ENCODE measurements around the gene HAL.

Gene HAL

DNA sequence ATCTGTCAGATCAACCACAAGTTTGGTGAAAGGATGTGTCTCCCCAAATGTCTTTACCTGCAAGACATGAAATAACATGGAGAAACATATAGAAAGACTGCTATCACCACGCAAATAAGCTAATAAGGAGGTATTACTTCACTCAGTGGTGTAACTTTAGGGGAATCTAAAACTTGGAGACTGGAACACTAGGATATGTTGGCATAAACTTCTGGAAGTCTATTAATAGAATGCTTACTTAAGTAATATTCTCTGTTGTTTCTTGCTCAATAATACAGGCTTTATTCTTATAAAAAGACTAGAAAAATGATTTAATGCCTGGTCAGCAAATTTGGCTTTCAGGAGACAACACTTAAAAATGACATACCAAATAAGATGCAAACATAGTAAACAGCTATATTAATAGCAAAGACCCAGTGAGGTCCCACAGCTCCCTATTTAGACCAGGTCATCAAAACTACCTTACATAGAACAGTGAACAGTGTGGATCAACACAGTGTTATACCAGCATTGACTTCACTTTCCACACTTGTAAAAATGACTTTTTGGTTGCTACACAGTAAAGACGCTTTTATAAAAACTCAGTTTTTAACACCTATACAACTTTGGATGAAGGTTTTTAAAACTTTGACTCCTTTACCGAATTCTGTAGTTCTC lies 18.9 kb upstream of the HAL start:
- H3K79me2 ChIP-seq (ENCODE audit: control insufficient read depth, insufficient read depth, low read length, unreplicated experiment) = no peaks in the 10 kb centered on the region
- no peaks in the 10 kb centered on the region for H3K27me3 ChIP-seq (ENCODE audit: insufficient read depth, low read length)
- H3K36me3 ChIP-seq (ENCODE audit: insufficient read depth, low read length) = peaks cover 20% of the 10 kb centered on the region
- H2AFZ ChIP-seq (ENCODE audit: low read length, unreplicated experiment) = no peak overlapping the region
- H3K27ac ChIP-seq (ENCODE audit: low read depth, low read length) = no peak overlapping the region
- H3K4me1 ChIP-seq (ENCODE audit: control insufficient read depth, insufficient read depth, low read length, unreplicated experiment) = no peaks in the 10 kb centered on the region
- H3K4me3 ChIP-seq (ENCODE audit: low read depth, low read length) = no peak overlapping the region

DNA sequence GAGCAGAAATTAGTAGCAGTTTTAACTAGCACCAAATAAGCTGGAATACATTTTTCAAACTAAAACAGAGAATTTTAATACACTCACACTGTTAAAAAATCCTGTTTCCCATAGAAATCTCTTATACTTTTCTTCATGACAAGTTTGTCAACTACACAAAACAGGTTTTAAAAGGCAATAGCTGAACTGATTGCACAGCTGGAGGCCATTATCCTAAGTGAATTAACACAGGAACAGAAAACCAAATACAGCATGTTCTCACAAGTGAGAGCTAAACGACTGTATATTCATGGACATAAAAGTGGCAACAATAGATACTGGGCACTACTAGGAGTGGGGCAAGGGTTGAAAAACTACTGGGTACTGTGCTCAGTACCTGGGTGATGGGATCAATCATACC lies 11.6 kb upstream of the HAL start:
- Histone ChIP-seq H3K4me1 (ENCODE audit: control insufficient read depth, insufficient read depth, low read length, unreplicated experiment) (no peaks in the 10 kb centered on the region), H3K27me3 (ENCODE audit: insufficient read depth, low read length) (no peaks in the 10 kb centered on the region), H3K79me2 (ENCODE audit: control insufficient read depth, insufficient read depth, low read length, unreplicated experiment) (no peaks in the 10 kb centered on the region), H3K4me3 (ENCODE audit: low read depth, low read length) (no peak overlapping the region), H3K27ac (ENCODE audit: low read depth, low read length) (no peak overlapping the region), H3K36me3 (ENCODE audit: insufficient read depth, low read length) (peaks cover 15% of the 10 kb centered on the region), H2AFZ (ENCODE audit: low read length, unreplicated experiment) (no peak overlapping the region)

DNA sequence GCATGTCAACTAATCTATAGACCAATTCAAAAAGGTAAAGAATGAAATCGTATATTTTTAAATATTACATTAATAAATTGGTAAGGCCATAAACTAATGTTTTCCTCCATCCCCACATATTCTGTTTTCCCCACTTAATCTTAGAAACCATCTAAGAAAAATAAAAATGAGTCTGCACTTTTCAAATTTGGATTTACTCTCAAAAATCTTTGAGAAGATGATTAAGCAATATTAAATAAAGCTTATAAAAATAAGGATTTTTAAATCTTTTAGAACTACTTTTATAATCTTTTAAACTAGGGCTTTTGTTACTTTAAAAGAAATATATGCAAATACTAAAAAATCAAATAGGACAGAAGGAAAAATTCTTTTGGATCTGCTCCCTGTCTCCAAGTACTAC lies 10.6 kb upstream of the HAL start:
- Histone ChIP-seq H2AFZ (ENCODE audit: low read length, unreplicated experiment) (no peak overlapping the region), H3K27me3 (ENCODE audit: insufficient read depth, low read length) (no peaks in the 10 kb centered on the region), H3K4me3 (ENCODE audit: low read depth, low read length) (no peak overlapping the region), H3K36me3 (ENCODE audit: insufficient read depth, low read length) (peaks cover 14% of the 10 kb centered on the region; the same call in 1 of the 2 replicates), H3K79me2 (ENCODE audit: control insufficient read depth, insufficient read depth, low read length, unreplicated experiment) (no peaks in the 10 kb centered on the region), H3K27ac (ENCODE audit: low read depth, low read length) (no peak overlapping the region), H3K4me1 (ENCODE audit: control insufficient read depth, insufficient read depth, low read length, unreplicated experiment) (no peaks in the 10 kb centered on the region)

DNA sequence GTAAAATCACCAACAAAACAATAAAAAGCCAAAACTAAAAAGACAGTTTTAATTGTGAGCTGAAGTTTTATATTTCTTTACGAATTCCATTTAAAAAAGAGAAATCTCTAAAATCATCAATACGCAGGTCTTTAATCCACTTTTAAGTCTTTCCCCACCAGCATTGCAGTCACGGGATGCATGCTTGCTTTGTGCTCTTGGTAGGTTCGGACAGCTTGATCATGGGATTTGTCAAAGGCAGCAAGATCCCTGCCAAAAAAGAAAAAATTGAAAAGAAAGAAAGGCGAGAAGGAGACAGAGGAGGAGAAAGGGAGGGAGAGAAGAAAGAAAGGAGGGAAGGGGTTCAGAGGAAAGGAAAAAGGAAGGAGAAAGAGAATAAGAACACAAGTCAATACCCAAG lies 4.7 kb upstream of the HAL start:
- H3K27me3 ChIP-seq (ENCODE audit: insufficient read depth, low read length) = no peaks in the 10 kb centered on the region
- H3K4me3 ChIP-seq (ENCODE audit: low read depth, low read length) = no peak overlapping the region
- H3K4me1 ChIP-seq (ENCODE audit: control insufficient read depth, insufficient read depth, low read length, unreplicated experiment) = peaks cover 4% of the 10 kb centered on the region
- no peak overlapping the region for H3K27ac ChIP-seq (ENCODE audit: low read depth, low read length)
- no peaks in the 10 kb centered on the region for H3K79me2 ChIP-seq (ENCODE audit: control insufficient read depth, insufficient read depth, low read length, unreplicated experiment)
- H2AFZ ChIP-seq (ENCODE audit: low read length, unreplicated experiment) = no peak overlapping the region
- H3K36me3 ChIP-seq (ENCODE audit: insufficient read depth, low read length) = peaks cover 4% of the 10 kb centered on the region; the same call in 1 of the 2 replicates

DNA sequence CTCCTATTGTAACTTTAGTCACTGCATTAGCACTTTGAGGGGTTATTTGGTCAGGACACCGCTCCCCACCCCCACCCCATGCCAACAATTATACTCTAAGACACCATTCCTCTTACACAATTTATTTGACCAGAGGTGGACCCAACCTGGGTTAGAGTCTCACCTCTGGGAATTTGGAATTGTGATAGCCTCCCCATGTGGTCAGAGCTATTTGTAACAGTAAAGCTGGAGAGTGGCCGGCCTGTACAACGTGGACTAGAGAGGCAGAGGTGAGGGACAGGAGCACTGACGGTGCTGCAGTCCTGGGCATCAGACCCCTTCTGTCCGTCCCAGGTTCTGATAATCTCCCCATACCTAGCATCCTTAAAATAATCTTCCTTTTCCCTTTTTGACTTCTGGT lies 3.3 kb upstream of the HAL start:
- H3K4me3 ChIP-seq (ENCODE audit: low read depth, low read length) = no peak overlapping the region
- no peak overlapping the region for H3K27ac ChIP-seq (ENCODE audit: low read depth, low read length)
- H2AFZ ChIP-seq (ENCODE audit: low read length, unreplicated experiment) = no peak overlapping the region
- peaks cover 4% of the 10 kb centered on the region; the same call in 1 of the 2 replicates for H3K36me3 ChIP-seq (ENCODE audit: insufficient read depth, low read length)
- peaks cover 9% of the 10 kb centered on the region for H3K4me1 ChIP-seq (ENCODE audit: control insufficient read depth, insufficient read depth, low read length, unreplicated experiment)
- H3K27me3 ChIP-seq (ENCODE audit: insufficient read depth, low read length) = no peaks in the 10 kb centered on the region
- no peaks in the 10 kb centered on the region for H3K79me2 ChIP-seq (ENCODE audit: control insufficient read depth, insufficient read depth, low read length, unreplicated experiment)

DNA sequence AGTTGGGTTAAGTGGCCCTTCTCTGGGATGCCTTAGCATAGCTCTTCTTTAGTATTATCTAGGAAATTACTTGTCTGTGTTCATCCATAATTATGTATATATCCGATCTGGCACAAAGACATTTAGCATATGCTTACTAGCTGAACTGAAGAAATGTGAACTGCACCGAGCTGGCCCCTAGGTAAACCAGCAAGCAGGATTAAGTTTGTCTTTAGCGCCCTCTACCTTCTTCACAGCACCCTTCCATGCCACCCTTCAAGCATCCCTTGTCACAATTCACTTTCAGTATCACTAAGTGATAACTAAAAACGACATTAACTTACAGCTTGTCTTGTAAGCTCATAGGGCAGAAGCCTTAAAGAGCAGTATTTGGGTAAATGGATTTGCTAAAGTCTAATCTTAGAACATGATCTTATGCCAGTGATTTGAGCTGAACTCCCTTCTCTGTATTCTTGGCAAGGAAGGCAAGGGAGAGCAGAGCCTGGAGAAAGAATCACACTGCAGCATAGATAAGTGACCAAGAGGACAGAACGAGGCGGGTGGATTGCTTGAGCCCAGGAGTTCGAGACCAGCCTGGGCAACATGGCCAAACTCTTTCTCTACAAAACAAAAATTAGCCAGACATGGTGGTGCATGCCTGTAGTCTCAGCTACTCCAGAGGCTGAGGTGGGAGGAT lies 2.6 kb upstream of the HAL start:
- Histone ChIP-seq H3K27me3 (ENCODE audit: insufficient read depth, low read length) (no peaks in the 10 kb centered on the region), H3K4me1 (ENCODE audit: control insufficient read depth, insufficient read depth, low read length, unreplicated experiment) (peaks cover 13% of the 10 kb centered on the region), H3K27ac (ENCODE audit: low read depth, low read length) (no peak overlapping the region), H3K4me3 (ENCODE audit: low read depth, low read length) (no peak overlapping the region), H3K79me2 (ENCODE audit: control insufficient read depth, insufficient read depth, low read length, unreplicated experiment) (no peaks in the 10 kb centered on the region), H3K36me3 (ENCODE audit: insufficient read depth, low read length) (peaks cover 4% of the 10 kb centered on the region; the same call in 1 of the 2 replicates), H2AFZ (ENCODE audit: low read length, unreplicated experiment) (no peak overlapping the region)

DNA sequence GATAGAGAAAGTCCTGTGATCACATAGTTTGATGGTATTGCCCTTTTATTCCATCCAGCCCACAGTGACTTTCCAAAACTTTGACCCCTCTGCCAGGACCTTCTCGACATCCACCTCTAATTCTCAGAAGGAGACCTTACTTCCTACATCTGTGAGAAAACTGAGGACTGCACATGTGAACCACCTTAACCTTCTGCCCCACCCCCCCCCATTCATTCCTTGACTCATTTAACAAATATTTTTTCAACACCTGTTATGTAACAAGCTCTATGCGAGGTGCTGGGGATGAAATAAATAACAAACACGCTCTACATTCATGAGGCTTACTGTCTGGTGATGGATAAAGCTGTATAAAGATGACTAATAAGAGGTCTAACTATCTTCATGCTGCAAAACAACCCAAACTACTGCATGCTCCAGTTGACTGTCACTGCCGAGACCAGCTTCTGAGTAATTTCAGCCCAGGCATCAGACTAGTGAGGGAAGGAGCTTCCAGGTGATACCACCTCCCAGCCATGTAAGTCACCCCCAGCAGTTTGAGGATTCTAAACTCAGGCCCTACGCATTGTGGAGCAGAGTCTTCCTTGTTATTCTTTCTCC lies 1.9 kb upstream of the HAL start:
- no peaks in the 10 kb centered on the region for H3K79me2 ChIP-seq (ENCODE audit: control insufficient read depth, insufficient read depth, low read length, unreplicated experiment)
- H2AFZ ChIP-seq (ENCODE audit: low read length, unreplicated experiment) = no peak overlapping the region
- no peak overlapping the region for H3K4me3 ChIP-seq (ENCODE audit: low read depth, low read length)
- H3K4me1 ChIP-seq (ENCODE audit: control insufficient read depth, insufficient read depth, low read length, unreplicated experiment) = peaks cover 13% of the 10 kb centered on the region
- H3K27me3 ChIP-seq (ENCODE audit: insufficient read depth, low read length) = no peaks in the 10 kb centered on the region
- no peak overlapping the region for H3K27ac ChIP-seq (ENCODE audit: low read depth, low read length)
- H3K36me3 ChIP-seq (ENCODE audit: insufficient read depth, low read length) = peaks cover 4% of the 10 kb centered on the region; the same call in 1 of the 2 replicates

DNA sequence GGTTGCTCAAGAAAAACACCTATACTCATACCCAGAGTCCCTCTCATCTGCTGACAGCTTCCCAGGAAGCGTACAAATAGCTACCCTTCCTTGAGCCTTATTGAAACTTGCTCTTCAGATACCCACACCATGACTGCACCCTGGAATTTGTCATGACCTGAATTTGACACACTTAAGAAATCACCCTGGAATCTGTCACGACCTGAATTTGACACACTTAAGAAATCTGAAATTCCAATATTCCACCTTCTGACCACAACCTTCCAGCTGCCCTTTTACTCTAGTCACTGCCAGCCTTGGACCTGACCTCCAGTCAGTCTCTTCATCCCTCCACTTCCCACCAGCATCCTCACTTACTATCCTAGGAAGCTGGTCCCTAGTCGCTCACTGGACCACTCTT lies 1.1 kb upstream of the HAL start:
- Histone ChIP-seq H3K4me1 (ENCODE audit: control insufficient read depth, insufficient read depth, low read length, unreplicated experiment) (peaks cover 13% of the 10 kb centered on the region), H3K36me3 (ENCODE audit: insufficient read depth, low read length) (no peaks in the 10 kb centered on the region), H3K79me2 (ENCODE audit: control insufficient read depth, insufficient read depth, low read length, unreplicated experiment) (no peaks in the 10 kb centered on the region), H2AFZ (ENCODE audit: low read length, unreplicated experiment) (no peak overlapping the region), H3K4me3 (ENCODE audit: low read depth, low read length) (no peak overlapping the region), H3K27me3 (ENCODE audit: insufficient read depth, low read length) (no peaks in the 10 kb centered on the region), H3K27ac (ENCODE audit: low read depth, low read length) (no peak overlapping the region)

DNA sequence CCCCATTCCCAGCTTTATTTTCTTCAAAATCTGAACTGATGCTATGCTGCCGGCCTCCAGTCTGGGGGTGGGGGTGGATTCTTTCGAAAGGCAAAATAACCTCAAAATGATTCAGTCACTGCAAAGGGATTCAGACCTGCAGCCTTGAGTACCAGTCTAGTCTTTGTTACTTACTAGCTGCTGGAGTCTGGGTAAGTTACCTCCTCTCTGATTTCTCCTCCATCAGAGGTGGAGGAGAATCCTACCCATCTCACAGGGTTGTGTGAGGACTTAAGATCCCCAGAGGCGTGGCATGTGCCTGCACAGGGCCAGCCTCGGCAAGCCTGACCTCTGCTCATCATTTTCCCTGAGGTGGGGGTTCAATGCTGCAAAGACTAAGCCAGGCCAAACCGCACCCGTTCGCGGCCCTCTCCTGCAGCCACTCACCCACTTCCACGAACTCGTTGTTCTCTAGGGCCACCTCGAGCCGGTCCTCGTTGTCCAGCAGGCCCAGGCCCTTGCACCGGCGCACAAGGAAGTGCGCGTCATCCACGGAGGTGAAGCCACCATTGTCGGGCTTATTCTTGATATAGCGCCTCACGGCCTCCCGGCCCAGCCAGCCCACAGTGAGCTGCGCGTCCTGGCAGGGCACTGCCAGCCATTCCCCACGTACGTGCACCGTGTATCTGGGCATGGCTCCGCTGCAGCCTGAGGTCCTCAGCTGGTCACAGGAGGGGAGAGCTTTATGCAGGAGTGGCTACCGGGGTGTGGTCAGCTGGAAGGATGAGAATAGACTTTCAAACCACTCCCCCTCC lies 709 bp downstream of the HAL start:
- Histone ChIP-seq H3K4me3 (ENCODE audit: low read depth, low read length) (no peak overlapping the region), H3K79me2 (ENCODE audit: control insufficient read depth, insufficient read depth, low read length, unreplicated experiment) (no peaks in the 10 kb centered on the region), H3K27me3 (ENCODE audit: insufficient read depth, low read length) (no peaks in the 10 kb centered on the region), H2AFZ (ENCODE audit: low read length, unreplicated experiment) (no peak overlapping the region), H3K36me3 (ENCODE audit: insufficient read depth, low read length) (no peaks in the 10 kb centered on the region), H3K4me1 (ENCODE audit: control insufficient read depth, insufficient read depth, low read length, unreplicated experiment) (peaks cover 13% of the 10 kb centered on the region), H3K27ac (ENCODE audit: low read depth, low read length) (no peak overlapping the region)

DNA sequence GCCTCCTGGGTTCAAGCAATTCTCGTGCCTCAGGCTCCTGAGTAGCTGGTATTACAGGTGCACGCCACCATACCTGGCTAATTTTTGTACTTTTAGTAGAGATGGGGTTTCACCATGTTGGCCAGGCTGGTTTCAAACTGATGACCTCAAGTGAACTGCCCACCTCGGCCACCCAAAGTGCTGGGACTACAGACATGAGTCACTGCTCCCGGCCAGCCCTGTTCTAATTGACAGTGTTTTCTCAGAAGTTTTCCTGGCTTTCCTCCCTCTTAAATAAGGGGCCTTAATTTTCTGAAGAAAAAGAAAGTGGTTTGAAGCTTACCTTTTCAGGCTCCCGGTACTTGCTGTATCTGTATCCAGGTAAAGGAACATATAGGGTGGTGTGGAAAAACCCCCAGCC lies 1.7 kb downstream of the HAL start:
- no peak overlapping the region for H2AFZ ChIP-seq (ENCODE audit: low read length, unreplicated experiment)
- no peak overlapping the region for H3K4me3 ChIP-seq (ENCODE audit: low read depth, low read length)
- no peaks in the 10 kb centered on the region for H3K36me3 ChIP-seq (ENCODE audit: insufficient read depth, low read length)
- H3K79me2 ChIP-seq (ENCODE audit: control insufficient read depth, insufficient read depth, low read length, unreplicated experiment) = no peaks in the 10 kb centered on the region
- no peak overlapping the region for H3K27ac ChIP-seq (ENCODE audit: low read depth, low read length)
- peaks cover 5% of the 10 kb centered on the region; the same call in 1 of the 2 replicates for H3K27me3 ChIP-seq (ENCODE audit: insufficient read depth, low read length)
- peaks cover 13% of the 10 kb centered on the region for H3K4me1 ChIP-seq (ENCODE audit: control insufficient read depth, insufficient read depth, low read length, unreplicated experiment)

Measured in ACC112 (cell line).